Measurements from ENCODE around the gene KISS1R.

The KISS1R gene

GRCh38 chr19:925087-925525 is 8.0 kb downstream of the KISS1R start:
- no peak for DNase-seq

- DNase-seq, result peak; percentile 30
Measured at GRCh38 chr19:925526-926322, 8.6 kb downstream of the KISS1R start, which contains the start of gene ARID3A. Gene ARID3A, plus strand, starts transcription at chr19:926035. Its CDS starts 3,494 bp downstream, at chr19:929529.

GRCh38 chr19:926323-926588 is 9.1 kb downstream of the KISS1R start:
- no peak for DNase-seq

GRCh38 chr19:926589-927350 is 9.6 kb downstream of the KISS1R start:
- DNase-seq, result peak; percentile 66

GRCh38 chr19:927351-927779 is 10.2 kb downstream of the KISS1R start:
- DNase-seq, result no peak

- no peak for DNase-seq
Measured at GRCh38 chr19:927780-928401, 10.8 kb downstream of the KISS1R start.

- DNase-seq, result no peak
Measured at GRCh38 chr19:928471-929202, 11.5 kb downstream of the KISS1R start.

- no peak for DNase-seq
Measured at GRCh38 chr19:929203-929890, 12.2 kb downstream of the KISS1R start.

- no peak for DNase-seq
Measured at GRCh38 chr19:929891-930258, 12.7 kb downstream of the KISS1R start.

- DNase-seq, result no peak
Measured at GRCh38 chr19:931860-932647, 14.9 kb downstream of the KISS1R start.

GRCh38 chr19:932648-933552 is 15.8 kb downstream of the KISS1R start:
- DNase-seq, result no peak

- no peak for DNase-seq
Measured at GRCh38 chr19:933553-933882, 16.4 kb downstream of the KISS1R start.

- no peak for DNase-seq
Measured at GRCh38 chr19:934197-934840, 17.2 kb downstream of the KISS1R start.

- DNase-seq, result no peak
Measured at GRCh38 chr19:934865-935479, 17.8 kb downstream of the KISS1R start.

GRCh38 chr19:936175-936546 is 19.0 kb downstream of the KISS1R start:
- DNase-seq, result no peak

GRCh38 chr19:937259-937694 is 20.1 kb downstream of the KISS1R start:
- DNase-seq, result no peak

- DNase-seq, result no peak
Measured at GRCh38 chr19:938233-938923, 21.2 kb downstream of the KISS1R start.

GRCh38 chr19:939439-939838 is 22.3 kb downstream of the KISS1R start:
- no peak for DNase-seq

- DNase-seq, result no peak
Measured at GRCh38 chr19:939922-940321, 22.8 kb downstream of the KISS1R start.
